Prostate gland (tissue), 2 donors: ENCODE data around the gene CCDC27. TPM values are rescaled to one million over a fixed set of nuclear protein-coding genes. Genes with fewer than 3 reads are reported as not detected.
"Not testable (repeated sequence)": the region's sequence is repeated elsewhere in the genome, so short reads cannot be mapped to it uniquely, and the experiment has no call there.

ENCODE experiments used
- DNase-seq: peaks from one replicate; pipeline ENCODE4 v3.0.0-alpha.2; 2019; ENCODE audit warnings: low spot score
- H3K27ac ChIP-seq, 2 donors: fragments of 200-600 bp; sonication (generic); 2 replicates each; pipeline ENCODE4 v1.5.1; 2017 to 2019
- H3K27me3 ChIP-seq: fragments of 200-600 bp; sonication (generic); replicated peaks from 2 replicates; pipeline ENCODE4 v1.5.1; 2019; ENCODE audit not compliant: insufficient read depth
- H3K36me3 ChIP-seq, 2 donors: fragments of 200-600 bp; sonication (generic); 1 replicate in 1 of 2; 2 replicates in 1 of 2; pipeline versions ENCODE4 v1.5.1 to v1.8.1; 2017 to 2019
- H3K4me1 ChIP-seq: fragments of 200-600 bp; sonication (generic); replicated peaks from 2 replicates; pipeline ENCODE4 v1.5.1; 2019
- H3K4me3 ChIP-seq, 2 donors: fragments of 200-600 bp; sonication (generic); 2 replicates each; pipeline ENCODE4 v1.5.1; 2017 to 2019
- H3K9me3 ChIP-seq: fragments of 200-600 bp; sonication (generic); 2 replicates; pipeline ENCODE4 v1.5.1; 2017
- CTCF ChIP-seq, 4 experiments: fragments of 200-600 bp in 2 of 4; fragments of 450-650 bp in 2 of 4; sonication (generic) in 2 of 4; IDR thresholded peaks; 1 replicate in 3 of 4; 2 replicates in 1 of 4; pipeline ENCODE4 v1.5.1; 2016 to 2019; ENCODE audit warnings: antibody characterized with exemption in 4 of 4, mild to moderate bottlenecking in 2 of 4, moderate library complexity in 2 of 4
- POLR2A ChIP-seq: fragments of 450-650 bp; IDR thresholded peaks from one replicate; pipeline ENCODE4 v1.6.1; 2016; ENCODE audit warnings: antibody characterized with exemption, mild to moderate bottlenecking
- POLR2AphosphoS5 ChIP-seq: sonication (generic); formaldehyde crosslinking; IDR thresholded peaks from one replicate; pipeline ENCODE4 v1.6.1; 2017; ENCODE audit warnings: antibody characterized with exemption
- WGBS: methylation state at CpG from one replicate; pipeline ENCODE4 v1.1.5; 2018; 5-methylcytosine and 5-hydroxymethylcytosine counted together
- intact Hi-C: fragments of 100-400 bp; cut with DNase I; formaldehyde crosslinking; loops from one replicate; pipeline ENCODE4 v1.14.2; 2022
- total RNA-seq, 2 donors: library from RNA; depleted of rRNA; stranded (reverse); fragments of >200 nt; gene quantifications; one replicate each; pipeline ENCODE4 v1.1.0, GENCODE V29; 2016

The CCDC27 gene
- total RNA-seq, 2 donors from 2014 or later: 0.97 TPM; not detected in 1

GRCh38 chr1:3805038-3805437 lies 52.8 kb downstream of the CCDC27 start:
- intact Hi-C loops: no loop called here
- H3K4me3 ChIP-seq: no peak overlapping the region
- DNase-seq: no peak
- H3K36me3 ChIP-seq: no peaks in the 10 kb centered on the region
- H3K27ac ChIP-seq: no peak overlapping the region
- no peaks in the 10 kb centered on the region for H3K9me3 ChIP-seq
- no peaks in the 10 kb centered on the region for H3K4me1 ChIP-seq
- no peak for TF ChIP-seq POLR2A
- no peak for TF ChIP-seq CTCF (IDR thresholded peaks at IDR 0.05)
- TF ChIP-seq POLR2AphosphoS5: no peak
- no peaks in the 10 kb centered on the region for H3K27me3 ChIP-seq
- WGBS: 75% methylated on average over 11 of the region's 11 CpGs

- no peaks in the 10 kb centered on the region for H3K9me3 ChIP-seq
- H3K4me3 ChIP-seq: no peak overlapping the region
- no peaks in the 10 kb centered on the region for H3K36me3 ChIP-seq
- H3K27ac ChIP-seq: no peak overlapping the region
- no peaks in the 10 kb centered on the region for H3K27me3 ChIP-seq
- DNase-seq: no peak
- intact Hi-C loops: no loop called here
- TF ChIP-seq CTCF (IDR thresholded peaks at IDR 0.05) (no peak), POLR2A (no peak), POLR2AphosphoS5 (no peak)
- 88% methylated on average over 4 of the region's 5 CpGs for WGBS
- no peaks in the 10 kb centered on the region for H3K4me1 ChIP-seq
Observed at GRCh38 chr1:3807769-3808168, 55.5 kb downstream of the CCDC27 start.

- intact Hi-C loops: no loop called here
- Histone ChIP-seq H3K27ac (no peak overlapping the region), H3K4me3 (no peak overlapping the region), H3K27me3 (no peaks in the 10 kb centered on the region), H3K9me3 (no peaks in the 10 kb centered on the region), H3K4me1 (no peaks in the 10 kb centered on the region), H3K36me3 (peaks cover 0 to under 1% of the 10 kb centered on the region in 2 donors)
- WGBS: 47% methylated on average over 7 of the region's 7 CpGs
- TF ChIP-seq POLR2AphosphoS5 (no peak), CTCF (IDR thresholded peaks at IDR 0.05) (no peak), POLR2A (no peak)
- DNase-seq: no peak
Observed at GRCh38 chr1:3809680-3810079, 57.4 kb downstream of the CCDC27 start.

DNA sequence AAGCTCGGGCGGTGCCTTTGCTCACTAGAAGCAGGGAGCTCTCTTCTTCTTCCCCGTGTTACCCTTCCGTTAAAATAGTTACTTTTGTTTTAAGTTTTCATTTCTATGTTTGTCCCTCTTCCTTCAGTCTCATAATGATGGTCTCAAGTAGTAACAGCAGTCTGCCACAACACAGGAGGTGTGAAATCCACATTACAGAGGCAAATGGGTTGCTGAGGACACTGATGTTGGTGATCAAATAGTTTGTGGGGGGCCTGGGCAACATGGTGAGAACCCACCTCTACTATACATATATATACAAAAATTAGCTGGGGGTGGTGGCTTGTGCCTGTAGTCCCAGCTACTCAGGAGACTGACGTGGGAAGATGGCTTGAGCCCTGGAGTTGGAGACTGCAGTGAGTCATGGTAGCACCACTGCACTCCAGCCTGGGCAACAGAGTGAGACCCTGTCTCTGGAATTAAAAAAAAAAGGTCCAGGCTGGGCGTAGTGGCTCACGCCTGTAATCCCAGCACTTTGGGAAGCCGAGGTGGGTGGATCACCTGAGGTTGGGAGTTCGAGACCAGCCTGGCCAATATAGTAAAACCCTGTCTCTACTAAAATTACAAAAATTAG lies 58.0 kb downstream of the CCDC27 start:
- H3K4me1 ChIP-seq, H3K27ac ChIP-seq, H3K4me3 ChIP-seq, H3K27me3 ChIP-seq, H3K36me3 ChIP-seq, DNase-seq, intact Hi-C loops, H3K9me3 ChIP-seq: not testable (repeated sequence)
- WGBS: 68% methylated on average over 9 of the region's 9 CpGs

- DNase-seq: no peak
- no peaks in the 10 kb centered on the region for H3K4me1 ChIP-seq
- no peaks in the 10 kb centered on the region for H3K9me3 ChIP-seq
- 52% methylated on average over 2 of the region's 2 CpGs for WGBS
- peaks cover 0 to 8% of the 10 kb centered on the region in 2 donors for H3K36me3 ChIP-seq
- H3K27me3 ChIP-seq: no peaks in the 10 kb centered on the region
- no peak overlapping the region for H3K27ac ChIP-seq
- H3K4me3 ChIP-seq: no peak overlapping the region
- intact Hi-C loops: no loop called here
- no peak for TF ChIP-seq POLR2AphosphoS5
- TF ChIP-seq CTCF (IDR thresholded peaks at IDR 0.05): no peak
- TF ChIP-seq POLR2A: no peak
Observed at GRCh38 chr1:3811595-3811911, 59.3 kb downstream of the CCDC27 start.
